Measurements from ENCODE around the gene C1QTNF8.

Gene C1QTNF8

DNA sequence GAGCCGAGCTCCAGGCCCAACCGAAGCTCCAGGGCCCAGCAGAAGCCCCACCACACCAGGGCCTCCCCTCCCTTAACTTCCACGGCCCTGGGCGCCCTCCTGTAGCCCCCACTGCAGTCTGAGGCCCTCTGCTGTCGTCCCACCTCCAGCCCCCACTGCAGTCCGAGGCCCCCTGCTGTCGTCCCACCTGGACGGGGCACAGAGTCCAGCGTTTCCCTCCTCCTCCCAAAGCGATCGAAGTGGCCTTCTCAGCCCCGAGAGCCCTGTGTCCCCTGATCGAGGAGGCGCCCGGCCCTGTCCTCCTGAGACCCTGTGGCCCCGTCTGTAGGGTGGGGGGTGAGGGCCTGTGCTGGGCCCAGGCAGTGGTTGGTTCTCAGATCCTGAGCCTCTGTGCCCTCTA, 31.1 kb upstream of the C1QTNF8 start:
- FAIRE-seq: no peak

DNA sequence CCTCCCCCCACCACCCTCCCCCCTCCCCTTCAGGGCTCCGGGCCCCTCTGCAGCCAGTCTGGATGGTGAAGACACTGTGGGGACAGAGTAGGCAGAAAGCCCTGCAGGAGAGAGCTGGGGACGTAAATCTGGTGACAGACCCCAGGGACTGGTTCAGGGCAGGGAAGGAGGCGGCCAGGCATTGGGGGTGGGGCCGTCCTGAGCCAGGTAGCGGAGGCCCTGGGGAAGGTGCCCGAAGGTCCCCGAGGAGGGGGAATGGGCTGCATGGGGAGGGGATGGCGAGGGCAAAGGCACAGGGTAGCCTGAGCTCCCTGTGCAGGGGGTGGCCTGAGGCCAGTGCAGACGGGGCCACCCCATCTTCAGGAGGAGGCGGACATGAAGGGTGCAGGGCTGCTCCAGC, 30.5 kb upstream of the C1QTNF8 start:
- no peak for FAIRE-seq

DNA sequence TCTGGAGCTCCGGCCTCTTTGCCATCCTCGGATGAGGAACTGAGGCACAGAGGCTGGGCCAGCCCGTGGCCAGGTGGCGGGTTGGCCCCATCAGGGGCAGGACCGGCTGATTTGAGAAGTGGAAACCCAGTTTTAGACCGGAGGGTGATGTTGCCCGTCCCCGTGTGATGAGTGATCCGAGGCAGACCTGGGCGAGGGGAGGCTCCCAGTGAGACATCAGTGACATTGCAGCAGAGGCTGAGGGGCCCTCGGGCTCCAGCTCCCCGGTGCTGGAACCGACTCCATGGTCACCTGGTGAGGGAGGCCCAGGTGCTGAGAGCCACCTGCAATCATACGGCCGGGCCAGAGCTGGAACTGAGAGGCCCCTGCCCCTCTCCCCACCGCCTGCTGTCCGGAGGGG, 30.0 kb upstream of the C1QTNF8 start:
- FAIRE-seq: no peak

DNA sequence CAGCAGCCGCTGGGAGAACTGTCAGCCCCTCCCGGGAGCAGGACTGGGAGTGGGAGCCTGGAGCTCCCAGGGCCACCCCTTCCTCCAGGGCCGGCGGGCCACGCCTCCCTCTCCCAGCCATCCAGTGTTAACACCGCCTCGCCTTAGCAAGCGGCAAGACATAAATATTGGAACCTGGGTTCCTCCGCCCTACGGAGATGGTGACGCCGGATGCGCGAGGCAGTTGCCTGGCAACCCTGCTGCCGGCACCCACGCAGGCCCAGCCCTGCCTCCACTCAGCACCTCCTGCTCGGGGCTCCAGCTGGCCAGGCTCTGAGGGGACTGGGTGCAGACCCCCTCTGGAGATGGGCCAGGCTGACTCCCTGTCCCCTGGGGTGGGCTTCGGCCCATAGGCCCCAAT, 29.4 kb upstream of the C1QTNF8 start:
- FAIRE-seq: no peak

DNA sequence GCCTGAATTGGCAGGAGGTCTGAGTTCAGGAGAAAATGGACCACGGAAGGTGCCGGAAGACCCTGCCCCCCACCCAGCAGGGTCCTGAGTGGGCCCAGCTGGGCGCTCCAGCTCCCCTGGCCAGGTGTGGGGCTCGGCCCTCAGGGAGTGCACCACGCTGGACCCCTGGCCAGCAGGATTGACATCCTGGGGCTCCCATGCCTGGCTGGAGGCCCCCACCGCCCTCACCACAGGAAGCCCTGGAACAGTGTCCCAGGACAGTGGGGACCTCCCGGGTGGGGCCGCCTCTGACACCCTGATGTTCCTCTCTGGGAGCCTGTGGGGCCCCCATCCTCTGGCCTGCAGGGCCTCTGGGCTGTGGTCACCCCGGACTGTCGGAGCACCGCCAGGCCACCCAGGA, 28.8 kb upstream of the C1QTNF8 start:
- FAIRE-seq: no peak

DNA sequence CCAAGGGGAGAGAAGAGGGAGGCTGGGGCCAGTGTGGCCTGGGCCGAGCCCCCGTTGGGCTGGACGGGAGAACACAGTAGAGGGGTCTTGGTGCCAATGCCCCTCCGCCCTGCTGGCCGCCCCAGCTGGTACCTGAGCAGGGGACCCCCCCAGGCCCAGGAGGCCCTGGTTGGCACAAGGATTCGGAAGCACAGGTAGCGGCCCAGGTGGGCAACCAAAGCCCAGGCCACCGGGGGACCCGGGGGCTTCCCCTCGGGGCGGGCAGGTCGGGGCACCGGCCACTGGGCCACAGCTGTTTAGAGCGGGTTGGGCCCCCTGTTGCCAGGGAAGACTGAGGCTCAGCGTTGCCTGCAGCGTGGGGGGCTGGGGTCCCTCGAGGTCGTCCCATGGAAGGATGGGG, 28.2 kb upstream of the C1QTNF8 start:
- FAIRE-seq: no peak

DNA sequence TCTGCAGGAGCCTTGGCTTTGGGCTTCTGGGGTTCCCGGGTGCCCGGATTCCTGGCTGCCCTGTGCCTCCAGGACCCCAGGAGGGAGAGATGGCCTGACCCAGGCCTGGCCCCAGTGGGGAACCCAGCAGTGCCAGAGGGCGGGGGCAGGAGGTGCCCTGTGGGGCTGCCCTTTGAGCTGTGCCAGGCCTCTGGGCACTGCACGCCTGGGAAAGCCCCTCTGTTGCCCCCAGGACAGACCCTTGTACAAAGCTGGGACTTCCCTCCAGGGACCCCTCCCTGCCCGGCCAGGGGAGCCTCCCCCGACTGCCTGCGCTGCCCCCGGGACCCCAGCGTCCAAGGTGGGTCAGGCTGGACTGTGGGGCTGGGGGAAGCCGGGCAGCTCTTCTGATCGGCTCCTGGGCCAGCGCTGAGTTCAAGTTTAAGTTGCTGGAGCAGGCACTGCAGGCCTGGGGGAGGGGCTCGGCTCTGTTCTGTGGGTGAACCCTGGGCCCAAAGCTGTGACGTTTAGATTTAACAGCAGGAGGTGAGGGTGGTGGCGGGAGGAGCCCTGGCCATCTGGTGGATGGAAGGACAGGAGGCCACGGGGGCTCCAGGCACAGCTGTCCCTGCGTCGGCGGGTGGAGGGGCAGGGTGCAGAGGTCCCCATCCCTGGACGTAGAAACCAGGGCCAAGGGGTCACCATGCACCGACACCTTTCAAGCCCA, 27.6 kb upstream of the C1QTNF8 start:
- no peak for FAIRE-seq

DNA sequence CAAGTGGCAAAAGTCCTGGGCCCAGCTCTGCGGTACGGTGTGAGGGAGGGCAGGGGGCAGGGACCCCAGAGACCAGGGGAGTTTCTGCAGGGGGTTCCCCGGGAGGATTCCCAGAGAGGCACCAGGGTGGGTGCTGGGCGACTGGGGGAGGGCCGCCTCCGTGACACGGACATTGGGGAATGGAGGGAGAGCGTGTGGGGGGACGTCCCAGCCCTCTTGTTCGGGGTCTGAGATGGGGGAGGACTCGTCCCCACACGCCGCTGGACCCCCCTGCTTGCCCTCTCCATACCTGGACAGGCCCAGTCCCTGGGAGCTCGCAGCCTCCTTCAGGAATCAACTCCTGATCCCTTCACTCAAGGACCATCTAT, 26.3 kb upstream of the C1QTNF8 start:
- FAIRE-seq: no peak

DNA sequence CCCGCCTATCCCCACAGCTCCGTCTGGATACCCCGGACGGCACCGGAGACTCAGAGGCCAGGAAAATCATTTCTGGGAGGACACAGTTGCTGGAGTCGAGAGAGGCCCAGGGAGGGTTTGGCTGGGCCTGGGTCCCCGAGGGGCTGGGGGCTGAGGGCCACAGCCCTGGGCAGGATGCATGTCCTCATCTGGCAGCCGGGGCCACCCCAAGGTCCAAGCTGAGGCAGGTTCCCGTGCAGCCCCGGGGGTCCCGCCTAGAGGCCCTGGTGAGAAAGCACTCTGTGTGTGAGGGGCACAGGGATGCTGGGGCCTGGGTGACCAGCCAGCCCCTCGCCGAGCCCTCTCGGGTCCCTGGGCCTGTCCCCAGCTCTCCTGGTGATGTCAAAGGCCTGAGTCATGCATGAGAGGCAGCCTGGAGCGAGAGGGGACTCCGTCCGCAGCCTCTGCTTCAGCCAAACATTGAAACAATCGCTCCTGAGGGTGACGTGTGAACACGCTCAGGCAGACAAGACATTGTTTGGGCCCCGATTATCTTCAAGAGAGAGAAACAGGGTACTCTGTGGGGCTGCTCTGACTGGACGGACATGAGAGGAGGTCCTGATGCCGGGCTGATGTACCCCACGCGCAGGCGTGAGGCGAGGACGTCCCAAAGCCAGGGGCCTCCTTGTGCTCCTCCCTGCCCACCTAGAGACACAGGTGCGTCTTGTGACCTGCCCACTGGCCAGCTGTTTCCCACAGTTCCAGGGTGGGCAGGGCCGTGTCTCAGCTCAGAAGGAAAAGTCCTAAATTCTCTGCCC, 25.8 kb upstream of the C1QTNF8 start:
- FAIRE-seq: no peak

DNA sequence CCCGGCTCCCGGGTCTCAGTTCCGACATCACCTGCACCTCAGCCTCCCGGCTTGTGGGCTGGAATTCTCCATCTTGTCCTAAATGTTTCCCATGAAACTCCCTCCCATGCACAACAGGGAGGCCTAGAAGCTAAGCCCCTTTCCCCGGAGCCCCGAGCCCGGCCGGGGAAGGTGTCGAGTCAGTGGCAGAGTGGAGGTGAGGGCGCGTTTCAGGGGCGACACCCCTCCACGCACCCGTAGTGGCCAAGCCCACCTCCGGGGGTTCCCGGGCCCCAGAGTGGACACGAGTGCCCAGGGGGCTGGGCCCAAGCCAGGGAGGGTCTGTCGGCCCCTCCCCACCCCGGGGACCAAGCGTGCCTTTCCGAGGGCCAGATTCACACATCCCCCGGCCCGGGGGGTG, 25.0 kb upstream of the C1QTNF8 start:
- no peak for FAIRE-seq

DNA sequence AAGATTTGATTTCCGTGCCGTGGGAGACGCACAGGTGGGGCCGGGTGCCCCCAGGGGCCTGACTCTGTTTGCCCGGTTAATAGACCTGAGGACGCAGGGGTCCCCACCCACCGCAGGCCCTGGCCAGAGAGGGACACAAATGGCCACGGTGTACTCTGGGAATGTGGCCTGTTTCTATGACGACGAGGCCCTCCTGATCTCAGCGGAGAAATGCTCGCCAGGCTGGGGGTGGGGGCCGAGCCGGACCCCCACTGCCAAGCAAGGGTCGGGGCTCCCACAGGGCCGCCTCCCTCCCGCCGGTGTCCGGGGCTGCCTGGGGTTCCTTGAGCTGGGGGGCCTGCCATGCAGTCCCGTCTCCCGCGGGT, 24.5 kb upstream of the C1QTNF8 start:
- FAIRE-seq: no peak

DNA sequence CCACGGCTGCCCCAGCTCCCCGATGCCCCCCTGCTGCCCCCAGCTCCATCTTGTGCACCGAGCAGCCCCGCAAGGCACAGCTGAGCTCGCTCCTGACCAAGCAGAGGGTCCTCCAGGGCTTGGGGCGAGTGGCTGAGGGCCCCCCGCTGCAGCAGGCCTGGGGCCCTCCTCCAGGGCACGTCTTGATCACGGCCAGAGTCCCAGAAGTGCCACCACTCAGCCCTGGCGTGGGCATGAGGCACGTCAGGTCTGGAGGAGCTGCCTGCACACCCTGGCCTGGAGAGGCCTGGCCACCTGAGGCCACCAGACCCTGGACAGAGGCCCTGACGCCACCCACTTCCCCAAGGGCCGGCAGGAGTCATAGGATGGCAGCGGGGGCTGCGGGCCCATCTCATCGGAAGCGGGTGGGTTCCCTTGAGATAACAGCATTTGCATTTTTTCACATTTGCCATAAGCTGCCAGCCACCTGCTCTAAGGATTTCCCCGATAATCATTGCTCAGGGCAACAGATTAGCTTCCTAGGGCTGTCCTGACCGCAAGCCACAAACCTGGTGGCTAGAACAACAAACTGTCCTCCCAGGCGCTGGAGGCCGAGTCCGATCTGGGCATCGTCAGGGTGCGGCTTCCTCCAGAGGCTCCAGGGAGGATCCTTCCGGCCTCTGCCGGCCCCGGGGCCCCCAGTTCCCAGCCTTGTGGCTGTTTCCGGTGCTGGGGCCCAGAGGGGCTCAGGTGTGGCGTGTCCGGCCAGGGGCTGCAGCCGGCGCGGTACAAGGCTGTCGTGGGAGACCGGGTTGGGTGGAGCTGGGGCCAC, 23.9 kb upstream of the C1QTNF8 start:
- no peak for FAIRE-seq

DNA sequence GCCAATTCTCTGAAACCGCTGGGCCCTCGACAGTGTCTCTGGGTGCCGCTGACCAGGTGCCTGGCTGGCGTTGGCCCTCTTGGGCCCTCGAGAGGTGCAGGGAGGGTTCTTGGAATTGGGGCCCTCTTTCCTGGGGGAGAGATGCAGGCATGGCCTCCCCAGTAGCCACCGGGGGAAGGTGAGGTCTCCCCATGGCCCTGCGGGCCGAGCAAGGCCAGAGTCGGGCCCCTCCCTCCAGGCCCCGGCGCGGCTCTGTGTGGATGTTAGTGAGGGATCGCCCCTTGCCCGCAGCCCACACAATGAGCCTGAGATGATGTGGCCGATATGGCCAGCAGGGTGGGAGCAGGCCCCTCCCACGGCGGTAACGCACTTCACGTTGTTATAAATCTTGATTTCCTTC, 23.1 kb upstream of the C1QTNF8 start:
- no peak for FAIRE-seq

DNA sequence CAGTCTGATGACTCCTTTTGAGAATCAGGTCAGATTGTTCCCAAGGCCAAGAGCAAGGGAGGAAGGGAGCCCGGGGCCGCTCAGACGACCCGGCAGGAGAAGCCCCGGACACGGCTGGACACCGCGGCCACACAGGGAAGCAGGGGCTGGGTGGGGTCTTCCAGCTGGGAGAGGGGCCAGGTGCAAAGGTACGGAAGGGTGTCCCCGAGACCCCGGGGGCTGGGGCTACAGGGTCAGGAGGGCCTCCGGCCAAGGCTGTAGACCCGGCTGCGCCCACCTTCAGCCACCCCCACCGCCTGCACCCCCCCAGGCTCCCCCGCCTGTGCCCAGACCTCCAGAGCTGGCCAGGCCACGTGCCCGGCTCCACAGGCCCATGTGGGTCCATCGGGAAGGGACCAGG, 21.9 kb upstream of the C1QTNF8 start:
- no peak for FAIRE-seq

DNA sequence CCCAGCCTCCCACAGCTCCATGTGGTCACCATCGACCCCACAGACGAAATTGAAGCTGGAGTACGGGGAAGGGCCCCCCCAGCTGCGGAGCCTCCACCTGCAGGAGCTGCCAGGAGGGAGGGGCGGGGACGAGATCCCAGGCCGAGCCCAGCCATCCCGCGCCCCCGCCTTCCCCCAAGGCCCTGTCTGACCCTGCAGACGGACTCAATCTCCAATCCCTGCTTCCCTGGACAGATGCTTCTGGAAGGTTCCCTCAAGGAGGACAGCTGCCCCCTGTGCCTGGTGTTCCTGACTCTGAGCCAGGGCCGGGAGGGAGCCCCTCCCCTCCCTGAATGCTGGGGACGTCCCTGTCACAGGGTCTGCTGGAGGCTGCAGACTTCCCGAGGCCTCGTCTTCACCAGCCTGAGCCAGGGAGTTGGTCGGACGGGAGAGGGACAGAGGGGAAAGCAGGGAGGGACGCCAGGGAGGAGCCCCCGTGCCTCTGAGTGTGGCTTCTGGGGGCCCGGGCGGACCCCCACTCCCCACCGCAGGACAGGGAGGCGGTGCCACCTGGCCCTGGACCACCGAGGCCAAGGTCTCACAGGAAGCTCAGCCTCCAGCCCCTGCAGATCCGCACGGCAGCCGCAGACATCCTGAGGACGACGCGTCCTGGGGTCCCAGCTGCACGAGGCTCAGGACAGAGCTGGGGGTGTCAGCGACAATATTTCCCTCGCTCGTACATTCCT, 21.3 kb upstream of the C1QTNF8 start:
- no peak for FAIRE-seq

DNA sequence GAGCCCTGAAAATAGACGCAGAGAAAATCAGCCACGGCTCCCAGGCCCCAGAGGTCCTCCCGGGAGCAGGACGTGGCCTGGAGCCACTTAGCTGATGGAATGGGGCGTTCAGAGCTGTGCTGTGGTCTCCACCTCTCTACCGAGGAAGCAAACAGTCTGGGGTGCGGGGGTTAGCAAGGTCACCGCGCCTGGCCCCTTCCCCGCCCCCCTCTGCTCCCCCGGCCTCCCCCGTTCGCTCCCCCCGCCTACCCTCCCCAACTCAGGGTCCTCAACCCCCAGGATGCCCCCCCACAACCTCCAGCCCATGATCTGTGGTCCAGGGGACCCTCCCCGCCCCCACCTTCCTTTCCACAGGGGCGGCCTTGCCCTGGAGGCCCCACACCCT, 20.6 kb upstream of the C1QTNF8 start:
- FAIRE-seq: no peak

DNA sequence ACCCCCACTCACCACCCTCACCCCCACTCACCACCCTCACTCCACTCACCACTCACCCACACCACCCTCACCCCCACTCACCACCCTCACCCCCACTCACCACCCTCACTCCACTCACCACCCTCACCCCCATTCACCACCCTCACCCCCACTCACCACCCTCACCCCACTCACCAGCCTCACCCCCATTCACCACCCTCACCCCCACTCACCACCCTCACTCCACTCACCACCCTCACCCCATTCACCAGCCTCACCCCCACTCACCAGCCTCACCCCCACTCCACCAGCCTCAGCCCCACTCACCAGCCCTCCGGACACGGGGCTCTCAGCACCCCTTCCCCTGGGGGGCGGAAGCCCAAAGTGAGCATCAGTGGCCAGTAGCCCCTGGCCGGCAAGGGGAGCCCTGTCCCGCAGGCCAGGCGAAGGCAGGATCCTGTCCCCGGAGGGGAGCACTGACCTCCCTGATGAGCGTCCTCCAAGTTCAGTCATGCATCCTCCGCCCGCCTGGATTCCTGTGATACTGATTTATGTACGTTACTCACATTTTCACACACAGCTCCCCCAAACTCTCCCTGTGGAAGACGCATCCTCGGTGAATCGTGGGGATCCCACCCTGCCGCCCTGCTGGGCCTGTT, 18.0 kb upstream of the C1QTNF8 start:
- no peak for FAIRE-seq

DNA sequence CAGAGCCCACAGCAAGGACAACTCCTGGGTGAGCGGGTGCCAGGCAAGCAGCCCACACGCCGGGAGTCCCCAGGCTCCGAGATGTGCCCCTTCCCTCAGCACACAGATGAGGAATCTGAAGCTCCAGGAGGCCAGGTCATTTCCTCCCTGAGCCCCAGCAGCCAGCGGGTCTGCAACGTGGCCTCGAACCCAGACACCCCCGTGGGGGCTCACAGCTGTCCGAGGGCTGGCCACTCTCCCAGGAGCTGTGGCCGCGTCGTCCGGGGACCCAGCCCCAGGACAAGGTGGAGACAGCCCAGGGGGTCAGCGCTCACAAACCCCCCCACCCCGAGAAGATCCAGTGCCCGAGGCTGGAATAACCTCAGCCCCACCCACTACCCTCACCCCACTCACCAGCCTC, 17.4 kb upstream of the C1QTNF8 start:
- no peak for FAIRE-seq

DNA sequence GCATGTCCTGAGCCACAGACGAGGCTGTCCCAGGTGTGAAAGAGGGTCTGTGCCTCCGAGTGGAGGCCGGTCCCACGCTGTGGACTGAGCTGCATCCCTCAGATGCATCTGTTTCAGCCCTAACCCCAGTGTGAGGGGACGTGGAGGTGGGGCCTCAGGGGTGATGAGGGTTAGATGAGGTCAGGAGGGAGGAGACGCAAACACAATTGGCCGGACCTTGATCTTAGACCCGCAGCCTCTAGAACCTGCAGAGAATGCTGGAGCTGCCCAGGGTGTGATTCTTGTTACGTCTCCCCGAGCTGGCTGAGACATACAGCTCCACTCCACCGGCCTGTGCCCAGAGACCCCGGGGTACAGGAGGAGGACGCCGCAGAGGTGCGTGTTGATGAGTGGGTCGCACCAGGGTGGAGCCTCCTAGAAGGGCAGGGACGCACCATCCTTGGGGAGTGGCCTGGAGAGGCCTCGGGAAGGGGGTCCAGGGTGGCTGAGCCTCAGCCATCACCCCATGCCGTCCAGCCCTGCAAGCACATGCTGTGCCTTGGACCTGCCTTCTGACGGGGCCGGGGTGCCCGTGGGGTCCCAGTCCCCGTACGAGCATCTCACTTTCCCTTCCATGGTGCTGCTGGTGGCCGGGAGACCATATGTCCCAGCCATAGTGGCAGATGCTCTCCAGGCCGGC, 16.6 kb upstream of the C1QTNF8 start:
- no peak for FAIRE-seq

DNA sequence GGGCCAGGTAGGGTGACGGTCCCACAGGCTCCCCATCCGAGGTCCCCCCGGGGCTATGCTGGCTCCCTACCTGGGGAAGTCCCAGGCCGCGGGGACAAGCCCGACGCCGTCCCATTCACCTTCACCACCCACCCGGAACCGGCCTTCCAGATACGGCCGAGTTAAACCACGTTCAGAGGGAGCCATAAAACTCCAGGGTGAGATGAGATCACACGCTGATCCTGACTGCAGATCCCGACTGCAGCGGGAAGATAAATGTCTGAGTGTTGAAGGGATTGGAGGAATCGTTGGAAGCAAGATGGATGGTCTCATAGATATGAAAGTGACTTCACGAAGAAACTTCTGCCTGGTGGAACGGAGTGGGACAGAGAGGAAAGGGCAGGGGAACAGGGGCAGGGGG, 13.6 kb upstream of the C1QTNF8 start:
- FAIRE-seq: no peak

DNA sequence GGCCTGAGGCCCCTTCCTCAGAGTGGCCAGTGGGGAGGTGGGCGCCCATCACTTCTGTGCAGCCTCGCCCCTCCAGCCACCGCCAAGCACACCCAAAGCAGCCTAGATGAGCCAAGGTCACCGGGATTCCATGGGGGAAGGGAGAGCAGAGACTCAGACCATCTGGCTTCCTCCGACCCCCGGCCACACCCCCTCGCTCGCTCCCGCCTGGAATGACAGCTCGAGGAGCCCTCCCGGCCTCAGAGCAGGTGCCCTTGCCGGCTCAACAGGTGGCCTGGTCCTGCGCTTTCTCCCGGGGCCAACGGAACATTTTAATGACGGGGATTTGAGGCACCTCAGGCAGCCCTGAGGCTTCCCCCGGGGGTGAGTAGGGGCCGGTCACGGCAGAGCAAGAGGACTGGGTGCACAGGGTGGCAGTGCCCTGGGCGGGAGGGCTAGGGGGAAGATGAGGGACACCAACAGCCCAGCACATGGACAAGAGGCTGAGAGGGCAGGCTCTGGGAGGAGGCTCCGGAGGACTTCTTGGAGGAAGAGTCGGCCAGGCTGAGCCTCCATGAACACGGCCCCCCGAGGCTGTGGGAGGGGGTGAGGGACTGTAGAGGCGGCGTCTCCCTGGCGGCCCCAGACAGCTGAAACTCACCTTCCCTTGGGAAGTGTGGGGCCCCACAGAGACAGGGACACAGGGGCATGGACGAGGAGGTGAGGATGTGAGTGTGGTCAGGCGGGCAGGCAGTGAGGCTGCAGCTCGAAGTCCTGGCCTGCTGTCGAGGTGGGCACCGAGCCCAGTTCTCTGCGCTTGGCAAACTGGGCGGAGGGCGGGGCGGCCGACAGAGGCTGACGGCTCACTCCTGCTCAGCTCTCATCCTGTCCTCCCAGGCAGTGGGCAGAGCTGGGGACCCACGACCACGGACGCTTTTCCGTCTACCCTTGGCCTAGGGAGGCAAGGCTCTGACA, 12.5 kb upstream of the C1QTNF8 start:
- FAIRE-seq: no peak

All from endometrium (tissue), 2 donors.